GM18870 (cell line): ENCODE measurements around the gene SCARF2.
"Not testable (repeated sequence)": the region's sequence is repeated elsewhere in the genome, so short reads cannot be mapped to it uniquely, and the experiment has no call there.

Experiments
- ATAC-seq: cut with Tn5 transposase; IDR thresholded peaks from one replicate; pipeline ENCODE4 v1.9.1; 2021; ENCODE audit warnings: moderate library complexity; ENCODE audit not compliant: unreplicated experiment

Gene SCARF2

GRCh38 chr22:20463324-20464095, 25.9 kb upstream of the SCARF2 start:
- no peak for ATAC-seq

- no peak for ATAC-seq
These were observed 22.2 kb upstream of the SCARF2 start for GRCh38 chr22:20459862-20460261.

- no peak for ATAC-seq
These were observed 21.5 kb upstream of the SCARF2 start for GRCh38 chr22:20459152-20459542.

GRCh38 chr22:20458530-20459151, 21.0 kb upstream of the SCARF2 start:
- ATAC-seq: no peak

GRCh38 chr22:20457506-20458240, 20.0 kb upstream of the SCARF2 start:
- no peak for ATAC-seq

GRCh38 chr22:20456722-20457076, 19.1 kb upstream of the SCARF2 start:
- ATAC-seq: no peak

GRCh38 chr22:20456064-20456721, 18.6 kb upstream of the SCARF2 start:
- ATAC-seq: no peak

- ATAC-seq: no peak
These were observed 18.1 kb upstream of the SCARF2 start for GRCh38 chr22:20455709-20456063.

- ATAC-seq: no peak
These were observed 15.6 kb upstream of the SCARF2 start for GRCh38 chr22:20453222-20453621.

GRCh38 chr22:20451920-20452319, 14.3 kb upstream of the SCARF2 start:
- ATAC-seq: no peak

GRCh38 chr22:20451129-20451778, 13.6 kb upstream of the SCARF2 start:
- not testable (repeated sequence) for ATAC-seq

- no peak for ATAC-seq
These were observed 12.9 kb upstream of the SCARF2 start for GRCh38 chr22:20450551-20450906.

GRCh38 chr22:20449819-20450550, 12.4 kb upstream of the SCARF2 start:
- ATAC-seq: no peak

GRCh38 chr22:20448630-20449029, 11.0 kb upstream of the SCARF2 start:
- ATAC-seq: no peak

GRCh38 chr22:20446383-20446970, 8.9 kb upstream of the SCARF2 start:
- ATAC-seq: no peak

- no peak for ATAC-seq
These were observed 6.7 kb upstream of the SCARF2 start for GRCh38 chr22:20444325-20444724.

GRCh38 chr22:20442485-20443284, 5.1 kb upstream of the SCARF2 start:
- no peak for ATAC-seq

- no peak for ATAC-seq
These were observed 4.2 kb upstream of the SCARF2 start for GRCh38 chr22:20441631-20442484.
